ENCODE measurements around the gene PTBP1.

The PTBP1 gene

DNA sequence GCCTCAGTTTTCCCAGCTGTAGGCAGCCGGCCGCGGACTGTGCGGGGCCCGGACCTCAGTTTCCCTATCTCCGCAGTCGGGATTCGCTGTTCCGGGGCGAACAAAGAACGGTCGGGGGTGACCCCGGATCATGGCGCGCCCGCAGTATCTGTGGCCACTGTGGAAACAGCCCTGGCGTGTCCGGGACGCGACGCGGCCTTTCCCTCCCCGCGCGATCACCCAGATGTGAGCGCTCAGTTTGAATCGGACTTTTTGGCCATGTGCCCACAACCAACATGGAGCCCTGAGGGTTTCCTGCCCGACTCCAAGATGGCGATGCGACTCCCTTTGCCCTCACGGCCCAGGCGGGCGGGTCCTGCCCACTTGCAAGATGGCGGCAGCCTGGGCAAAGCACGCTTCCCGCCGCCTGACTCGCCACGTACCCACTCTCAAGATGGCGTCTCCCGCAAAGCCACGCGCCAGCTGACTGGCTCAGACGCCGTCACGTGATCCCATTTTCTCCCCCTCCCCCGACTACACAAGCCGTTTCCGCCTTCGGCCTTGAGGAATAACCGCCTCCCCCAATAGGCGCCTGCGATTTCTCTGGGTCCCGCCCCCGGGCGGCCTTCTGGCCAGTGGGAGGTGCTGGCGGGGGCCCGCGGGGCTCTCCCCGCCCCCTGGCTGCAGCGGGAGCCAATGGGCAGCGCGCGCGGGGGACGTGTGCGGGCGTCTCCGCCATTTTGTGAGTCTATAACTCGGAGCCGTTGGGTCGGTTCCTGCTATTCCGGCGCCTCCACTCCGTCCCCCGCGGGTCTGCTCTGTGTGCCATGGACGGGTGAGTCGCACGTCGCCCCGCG lies at the start of gene PTBP1:
Gene PTBP1, plus strand, starts transcription at position 761 of the 836 bp plus-strand sequence. Its CDS starts 46 bp downstream, at position 807.
- peak within 1 kb of the TSS; percentile 92 for H3K4me3 ChIP-seq (ENCODE audit: low read depth, low read length)
- H3K9ac ChIP-seq (ENCODE audit: low read length): peak within 1 kb of the TSS; percentile 92
- no peaks in the 10 kb centered on the region for H3K27me3 ChIP-seq (ENCODE audit: control insufficient read depth, insufficient read depth, low read length)
- peaks cover 36% of the 10 kb centered on the region for H3K36me3 ChIP-seq (ENCODE audit: control insufficient read depth, insufficient read depth, low read length)
- peak within 1 kb of the TSS; percentile 92 for H3K27ac ChIP-seq (ENCODE audit: low read depth, low read length)
- H3K9me3 ChIP-seq (ENCODE audit: control insufficient read depth, insufficient read depth, low read depth, low read length): no peaks in the 10 kb centered on the region
- peaks cover 36% of the 10 kb centered on the region for H3K4me1 ChIP-seq (ENCODE audit: control insufficient read depth, insufficient read depth, low read length)

DNA sequence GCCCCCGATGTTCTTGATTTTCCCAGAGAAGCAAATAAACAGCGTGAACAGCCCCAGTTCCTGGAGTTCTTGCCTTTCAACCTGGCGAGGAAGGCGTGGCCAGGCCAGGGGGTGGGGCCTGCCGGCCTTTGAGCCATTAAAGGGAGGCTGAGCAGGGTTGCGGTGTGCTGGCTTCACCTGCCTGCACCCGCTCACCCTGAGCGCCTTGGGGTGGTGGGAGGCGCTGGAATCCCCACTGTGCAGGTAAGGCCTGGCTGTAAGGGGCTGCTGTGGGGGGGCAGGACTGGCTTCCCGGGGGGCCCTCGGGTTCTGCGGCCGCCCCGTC lies 49.0 kb upstream of the PTBP1 start:
- Histone ChIP-seq H3K27ac (ENCODE audit: low read depth, low read length) (no peak overlapping the region), H3K27me3 (ENCODE audit: control insufficient read depth, insufficient read depth, low read length) (no peaks in the 10 kb centered on the region), H3K4me1 (ENCODE audit: control insufficient read depth, insufficient read depth, low read length) (peaks cover 8% of the 10 kb centered on the region)

DNA sequence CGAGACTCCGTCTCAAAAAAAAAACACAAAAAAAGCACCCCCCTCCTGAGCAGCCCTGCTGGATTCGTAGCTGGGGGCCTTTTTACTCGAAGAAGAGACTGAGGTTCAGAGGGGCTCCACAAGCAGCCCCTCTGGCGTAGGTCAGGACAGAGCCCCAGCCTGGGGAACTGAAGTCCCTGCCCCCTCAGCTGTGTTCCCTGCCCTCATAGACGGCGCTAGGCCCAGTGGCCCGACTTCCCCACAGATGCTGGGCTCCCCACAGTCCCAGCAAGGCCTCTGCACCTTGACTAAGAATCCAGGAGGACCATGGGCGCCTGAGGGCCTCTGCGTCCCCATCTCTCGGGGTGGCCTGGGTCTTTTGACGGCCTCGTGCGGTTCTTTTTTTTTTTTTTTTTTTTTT lies 47.4 kb upstream of the PTBP1 start:
- peaks cover 8% of the 10 kb centered on the region for H3K4me1 ChIP-seq (ENCODE audit: control insufficient read depth, insufficient read depth, low read length)
- no peak overlapping the region for H3K4me3 ChIP-seq (ENCODE audit: low read depth, low read length)

More for the DNA sequence above, 49.0 kb upstream of the PTBP1 start:
- Histone ChIP-seq H3K36me3 (ENCODE audit: control insufficient read depth, insufficient read depth, low read length) (no peaks in the 10 kb centered on the region), H3K9ac (ENCODE audit: low read length) (no peak overlapping the region), H3K4me3 (ENCODE audit: low read depth, low read length) (no peak overlapping the region), H3K9me3 (ENCODE audit: control insufficient read depth, insufficient read depth, low read depth, low read length) (peaks cover 21% of the 10 kb centered on the region)

DNA sequence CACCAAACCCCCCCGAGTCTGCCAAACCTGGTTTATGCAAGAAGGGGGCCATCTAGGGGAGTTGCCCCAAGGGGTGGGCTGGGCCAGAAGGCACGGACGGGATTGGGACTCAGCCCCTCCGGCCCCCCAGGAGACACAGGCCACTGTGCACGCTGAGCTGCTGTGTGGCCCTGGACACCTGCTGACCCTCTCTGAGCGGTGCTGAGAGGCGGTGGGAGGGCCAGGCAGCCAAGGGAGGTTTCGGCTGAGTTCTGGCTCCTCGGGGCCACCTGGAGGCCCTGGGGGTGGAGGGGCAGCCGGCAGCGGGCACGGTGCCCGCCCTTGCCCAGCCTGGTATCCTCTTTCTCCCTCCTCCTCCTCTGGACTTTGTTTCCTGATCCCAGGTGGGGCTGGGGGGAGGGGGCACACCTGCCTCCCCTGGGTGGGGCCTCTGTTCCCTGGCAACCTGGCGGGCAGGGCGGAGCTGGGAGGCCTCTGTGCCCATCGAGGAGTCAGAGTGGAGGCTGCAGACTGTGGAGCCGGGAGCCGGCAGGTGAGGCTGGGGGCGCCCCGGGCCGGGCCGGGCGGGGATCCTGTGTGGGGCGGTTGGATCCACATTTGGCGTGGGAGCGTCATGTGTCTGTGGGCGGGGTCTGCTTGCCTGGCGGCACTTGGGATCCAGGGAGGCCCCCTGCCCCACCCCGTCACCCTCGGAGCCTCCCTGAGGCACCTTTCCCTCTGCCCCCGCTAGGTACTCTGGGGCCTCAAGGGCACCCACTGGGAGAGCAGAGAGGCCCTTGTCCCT lies 46.4 kb upstream of the PTBP1 start, which contains the start of gene MISP:
Gene MISP, plus strand, starts transcription at position 473 of the 784 bp plus-strand sequence. CDS start 5,835 bp downstream, outside the sequence.
- H3K4me1 ChIP-seq (ENCODE audit: control insufficient read depth, insufficient read depth, low read length): peaks cover 8% of the 10 kb centered on the region
- no peak within 1 kb of the TSS for H3K4me3 ChIP-seq (ENCODE audit: low read depth, low read length)
- H3K9me3 ChIP-seq (ENCODE audit: control insufficient read depth, insufficient read depth, low read depth, low read length): peaks cover 18% of the 10 kb centered on the region
- no peaks in the 10 kb centered on the region for H3K36me3 ChIP-seq (ENCODE audit: control insufficient read depth, insufficient read depth, low read length)
- H3K27ac ChIP-seq (ENCODE audit: low read depth, low read length): no peak within 1 kb of the TSS
- H3K27me3 ChIP-seq (ENCODE audit: control insufficient read depth, insufficient read depth, low read length): no peaks in the 10 kb centered on the region
- H3K9ac ChIP-seq (ENCODE audit: low read length): no peak within 1 kb of the TSS

More for the DNA sequence above, 47.4 kb upstream of the PTBP1 start:
- Histone ChIP-seq H3K9me3 (ENCODE audit: control insufficient read depth, insufficient read depth, low read depth, low read length) (peaks cover 18% of the 10 kb centered on the region), H3K36me3 (ENCODE audit: control insufficient read depth, insufficient read depth, low read length) (no peaks in the 10 kb centered on the region), H3K27me3 (ENCODE audit: control insufficient read depth, insufficient read depth, low read length) (no peaks in the 10 kb centered on the region), H3K27ac (ENCODE audit: low read depth, low read length) (no peak overlapping the region), H3K9ac (ENCODE audit: low read length) (no peak overlapping the region)

DNA sequence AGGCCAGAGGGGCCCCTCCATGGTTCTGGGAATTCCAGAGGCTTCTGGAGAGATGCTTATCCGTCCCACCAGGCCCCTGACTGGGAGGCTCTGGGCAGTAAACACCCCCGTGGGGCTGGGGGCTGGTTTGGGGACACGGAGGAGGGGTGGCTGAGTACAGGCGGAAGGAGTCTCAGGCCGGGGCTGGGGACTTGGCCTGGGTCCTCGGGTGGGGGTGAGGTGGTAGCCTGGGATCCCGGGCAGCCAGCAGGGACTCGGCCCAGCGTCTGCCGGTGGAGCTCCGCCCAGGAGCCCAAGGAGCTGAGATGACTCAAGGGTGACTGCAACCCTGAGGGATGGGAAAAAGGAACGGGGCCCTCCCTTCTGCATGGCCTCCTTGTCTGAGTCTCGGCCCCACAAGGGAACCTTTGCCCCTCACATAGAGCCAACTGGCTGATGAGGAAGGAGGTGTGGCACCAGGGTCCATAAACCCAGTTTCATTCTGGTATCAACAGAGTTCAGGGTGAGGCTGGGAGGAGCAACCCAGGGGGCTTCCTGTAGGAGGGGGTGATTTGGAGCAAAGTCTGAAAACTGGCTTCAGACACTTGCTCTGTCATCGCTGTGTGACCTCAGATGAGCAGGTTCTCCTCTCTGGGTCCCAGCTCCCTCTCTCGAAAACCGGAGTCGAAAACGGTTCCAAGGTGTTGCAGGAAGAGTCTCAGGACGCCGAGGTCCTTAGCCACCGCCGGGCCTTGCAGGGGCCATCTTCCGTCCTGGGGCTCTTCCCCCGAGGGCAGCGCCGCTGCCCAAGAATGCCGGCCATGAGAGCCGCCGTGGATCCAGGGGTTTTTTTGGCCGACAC lies 45.5 kb upstream of the PTBP1 start:
- no peaks in the 10 kb centered on the region for H3K27me3 ChIP-seq (ENCODE audit: control insufficient read depth, insufficient read depth, low read length)
- H3K27ac ChIP-seq (ENCODE audit: low read depth, low read length): no peak overlapping the region
- H3K9ac ChIP-seq (ENCODE audit: low read length): no peak overlapping the region
- peaks cover 12% of the 10 kb centered on the region for H3K9me3 ChIP-seq (ENCODE audit: control insufficient read depth, insufficient read depth, low read depth, low read length)
- H3K4me3 ChIP-seq (ENCODE audit: low read depth, low read length): no peak overlapping the region
- H3K36me3 ChIP-seq (ENCODE audit: control insufficient read depth, insufficient read depth, low read length): no peaks in the 10 kb centered on the region
- H3K4me1 ChIP-seq (ENCODE audit: control insufficient read depth, insufficient read depth, low read length): peaks cover 8% of the 10 kb centered on the region

DNA sequence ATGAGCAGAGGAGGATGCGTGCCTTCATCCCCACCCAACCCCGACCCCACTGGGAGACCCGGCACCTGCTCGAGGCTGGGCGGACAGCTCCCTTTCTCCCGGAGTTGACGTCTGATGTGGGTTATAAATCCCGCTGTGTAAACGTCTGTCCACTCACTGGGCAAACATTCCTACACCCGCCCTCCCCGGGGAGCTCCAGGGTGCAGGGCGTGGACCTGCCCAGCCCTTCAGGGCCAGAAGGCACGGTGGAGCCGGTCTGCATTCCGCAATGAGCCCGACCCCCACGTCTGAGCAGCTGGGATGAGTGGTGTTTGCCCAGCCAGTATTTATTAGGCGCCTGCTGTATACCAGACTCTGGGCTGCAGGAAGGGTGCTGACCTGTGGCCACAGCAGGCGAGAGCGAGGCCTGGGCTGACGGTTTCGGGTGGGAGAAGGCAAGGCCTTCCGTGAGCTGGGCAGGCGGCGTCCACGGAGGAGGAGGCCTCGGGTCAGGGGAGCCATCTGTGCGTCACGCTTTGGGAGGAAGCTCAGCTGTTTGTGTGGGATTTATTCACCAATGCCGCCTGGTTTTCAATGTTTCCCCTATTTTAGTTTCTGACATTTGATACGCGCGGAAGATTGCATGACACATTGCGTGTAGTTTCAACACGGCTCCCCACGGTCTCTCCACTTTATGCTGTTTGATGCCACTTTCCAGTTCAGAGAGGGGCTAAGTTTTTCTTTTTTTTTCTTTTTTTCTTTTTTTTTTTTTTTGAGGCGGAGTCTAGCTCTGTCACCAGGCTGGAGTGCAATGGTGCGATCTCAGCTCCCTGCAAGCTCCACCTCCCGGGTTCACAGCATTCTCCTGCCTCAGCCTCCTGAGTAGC lies 44.4 kb upstream of the PTBP1 start:
- Histone ChIP-seq H3K36me3 (ENCODE audit: control insufficient read depth, insufficient read depth, low read length) (no peaks in the 10 kb centered on the region), H3K27me3 (ENCODE audit: control insufficient read depth, insufficient read depth, low read length) (no peaks in the 10 kb centered on the region), H3K27ac (ENCODE audit: low read depth, low read length) (no peak overlapping the region; the same call in 1 of the 2 replicates), H3K4me3 (ENCODE audit: low read depth, low read length) (no peak overlapping the region), H3K9ac (ENCODE audit: low read length) (no peak overlapping the region), H3K9me3 (ENCODE audit: control insufficient read depth, insufficient read depth, low read depth, low read length) (peaks cover 4% of the 10 kb centered on the region), H3K4me1 (ENCODE audit: control insufficient read depth, insufficient read depth, low read length) (peaks cover 8% of the 10 kb centered on the region)

DNA sequence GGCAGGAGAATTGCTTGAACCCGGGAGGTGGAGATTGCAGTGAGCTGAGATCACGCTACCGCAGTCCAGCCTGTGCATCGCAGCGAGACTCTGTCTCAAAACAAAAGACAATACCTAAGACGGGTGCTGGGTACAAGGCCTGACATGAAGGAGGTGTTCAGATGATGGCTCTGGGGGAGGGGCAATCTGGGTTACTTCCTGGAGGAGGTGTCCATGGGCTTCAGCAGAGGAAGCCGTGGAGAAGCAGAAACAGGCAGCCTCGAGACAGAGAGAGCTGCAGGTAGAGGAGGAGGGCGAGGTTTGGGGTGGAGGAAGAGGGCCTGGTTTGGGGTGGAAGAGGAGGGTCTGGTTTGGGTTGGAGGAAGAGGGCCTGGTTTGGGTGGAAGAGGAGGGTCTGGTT lies 42.7 kb upstream of the PTBP1 start:
- no peaks in the 10 kb centered on the region for H3K36me3 ChIP-seq (ENCODE audit: control insufficient read depth, insufficient read depth, low read length)
- H3K9me3 ChIP-seq (ENCODE audit: control insufficient read depth, insufficient read depth, low read depth, low read length): peaks cover 9% of the 10 kb centered on the region; the same call in 1 of the 2 replicates
- H3K9ac ChIP-seq (ENCODE audit: low read length): no peak overlapping the region
- peaks cover 8% of the 10 kb centered on the region for H3K4me1 ChIP-seq (ENCODE audit: control insufficient read depth, insufficient read depth, low read length)
- H3K4me3 ChIP-seq (ENCODE audit: low read depth, low read length): no peak overlapping the region
- H3K27me3 ChIP-seq (ENCODE audit: control insufficient read depth, insufficient read depth, low read length): no peaks in the 10 kb centered on the region
- no peak overlapping the region for H3K27ac ChIP-seq (ENCODE audit: low read depth, low read length)

DNA sequence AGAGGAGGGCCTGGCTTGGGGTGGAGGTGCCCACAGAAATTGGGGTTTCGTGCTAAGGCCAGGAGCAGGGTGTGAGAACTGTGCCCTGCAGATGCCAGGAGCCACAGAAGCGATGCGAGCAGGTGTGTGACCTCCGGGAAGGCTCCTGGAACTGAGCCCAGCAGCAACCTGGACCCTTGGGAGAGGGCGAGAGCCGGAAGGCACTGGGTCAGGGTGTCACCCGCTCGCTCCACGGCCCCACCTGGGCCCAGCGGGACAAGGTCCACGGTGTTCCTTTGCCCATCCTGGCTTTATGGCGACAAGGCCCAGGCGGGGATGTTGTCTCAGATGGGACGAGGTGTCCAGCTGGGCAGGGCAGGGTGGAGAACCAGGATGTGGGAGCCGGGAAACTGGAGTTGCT lies 42.2 kb upstream of the PTBP1 start:
- Histone ChIP-seq H3K36me3 (ENCODE audit: control insufficient read depth, insufficient read depth, low read length) (no peaks in the 10 kb centered on the region), H3K27ac (ENCODE audit: low read depth, low read length) (no peak overlapping the region), H3K4me3 (ENCODE audit: low read depth, low read length) (no peak overlapping the region), H3K27me3 (ENCODE audit: control insufficient read depth, insufficient read depth, low read length) (no peaks in the 10 kb centered on the region), H3K9me3 (ENCODE audit: control insufficient read depth, insufficient read depth, low read depth, low read length) (peaks cover 9% of the 10 kb centered on the region; the same call in 1 of the 2 replicates), H3K4me1 (ENCODE audit: control insufficient read depth, insufficient read depth, low read length) (peaks cover 8% of the 10 kb centered on the region), H3K9ac (ENCODE audit: low read length) (no peak overlapping the region)

DNA sequence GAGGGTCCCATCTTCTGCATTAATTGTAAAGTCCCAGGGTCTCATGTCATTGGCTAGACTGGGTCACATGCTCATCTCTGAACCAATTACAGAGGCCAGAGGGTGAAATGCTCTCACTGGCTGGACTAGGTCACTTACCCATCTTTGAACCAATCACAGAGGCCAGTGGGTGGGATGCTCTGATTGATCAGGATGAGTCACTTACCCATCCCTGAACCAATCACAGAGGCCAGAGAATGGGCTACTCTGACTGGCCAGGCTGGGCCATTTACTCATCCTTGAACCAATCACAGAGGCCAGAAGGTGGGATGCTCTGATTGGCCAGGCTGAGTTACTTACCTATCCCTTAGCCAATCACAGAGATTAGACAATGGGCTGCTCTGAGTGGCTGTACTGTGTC lies 41.0 kb upstream of the PTBP1 start:
- Histone ChIP-seq H3K27ac (ENCODE audit: low read depth, low read length) (no peak overlapping the region), H3K4me1 (ENCODE audit: control insufficient read depth, insufficient read depth, low read length) (peaks cover 7% of the 10 kb centered on the region), H3K9me3 (ENCODE audit: control insufficient read depth, insufficient read depth, low read depth, low read length) (peaks cover 9% of the 10 kb centered on the region; the same call in 1 of the 2 replicates), H3K9ac (ENCODE audit: low read length) (no peak overlapping the region), H3K27me3 (ENCODE audit: control insufficient read depth, insufficient read depth, low read length) (no peaks in the 10 kb centered on the region), H3K4me3 (ENCODE audit: low read depth, low read length) (no peak overlapping the region), H3K36me3 (ENCODE audit: control insufficient read depth, insufficient read depth, low read length) (no peaks in the 10 kb centered on the region)
